ENCODE data around the gene MBTPS2.
"Not testable (repeated sequence)": the region's sequence is repeated elsewhere in the genome, so short reads cannot be mapped to it uniquely, and the experiment has no call there.

MBTPS2 gene

GRCh38 chrX:21847342-21847741, 7.9 kb downstream of the MBTPS2 start:
- Histone ChIP-seq H3K4me1 (ENCODE audit: control insufficient read depth in 5 of 5, insufficient read depth in 5 of 5, low read length in 5 of 5) (no peaks in the 10 kb centered on the region), H3K36me3 (ENCODE audit: control insufficient read depth in 5 of 5, insufficient read depth in 5 of 5, low read length in 5 of 5) (peaks cover 2 to 23% (median 12%) of the 10 kb centered on the region in 5 donors), H3K9ac (ENCODE audit: low read length in 5 of 5) (no peak overlapping the region), H3K27me3 (ENCODE audit: control insufficient read depth in 5 of 5, insufficient read depth in 4 of 5, low read length in 5 of 5) (no peaks in the 10 kb centered on the region), H3K4me3 (ENCODE audit: low read depth in 1 of 5, low read length in 5 of 5) (no peak overlapping the region), H3K9me3 (ENCODE audit: control insufficient read depth in 5 of 5, low read length in 5 of 5) (no peaks in the 10 kb centered on the region), H3K27ac (ENCODE audit: low read depth, low read length) (no peak overlapping the region)

- no peak overlapping the region for H3K4me3 ChIP-seq (ENCODE audit: low read depth in 1 of 5, low read length in 5 of 5)
- no peak overlapping the region for H3K27ac ChIP-seq (ENCODE audit: low read depth, low read length)
- H3K36me3 ChIP-seq (ENCODE audit: control insufficient read depth in 5 of 5, insufficient read depth in 5 of 5, low read length in 5 of 5), result peaks cover 15 to 23% (median 18%) of the 10 kb centered on the region in 5 donors
- H3K9me3 ChIP-seq (ENCODE audit: control insufficient read depth in 5 of 5, low read length in 5 of 5), result peaks cover 0 to 6% (median 2%) of the 10 kb centered on the region in 5 donors
- H3K27me3 ChIP-seq (ENCODE audit: control insufficient read depth in 5 of 5, insufficient read depth in 4 of 5, low read length in 5 of 5), result no peaks in the 10 kb centered on the region
- no peaks in the 10 kb centered on the region for H3K4me1 ChIP-seq (ENCODE audit: control insufficient read depth in 5 of 5, insufficient read depth in 5 of 5, low read length in 5 of 5)
- H3K9ac ChIP-seq (ENCODE audit: low read length in 5 of 5), result no peak overlapping the region
These were observed 14.2 kb downstream of the MBTPS2 start for GRCh38 chrX:21853578-21853977.

GRCh38 chrX:21855937-21856415, 16.6 kb downstream of the MBTPS2 start, which contains the start of gene YY2:
TSS of gene YY2 (plus strand) at chrX:21855987. CDS start at chrX:21856485, 498 bp downstream.
- Histone ChIP-seq H3K4me3 (ENCODE audit: low read depth in 1 of 5, low read length in 5 of 5) (no peak within 1 kb of the TSS), H3K36me3 (ENCODE audit: control insufficient read depth in 5 of 5, insufficient read depth in 5 of 5, low read length in 5 of 5) (peaks cover 15 to 23% (median 18%) of the 10 kb centered on the region in 5 donors), H3K4me1 (ENCODE audit: control insufficient read depth in 5 of 5, insufficient read depth in 5 of 5, low read length in 5 of 5) (no peaks in the 10 kb centered on the region), H3K9me3 (ENCODE audit: control insufficient read depth in 5 of 5, low read length in 5 of 5) (peaks cover 0 to 6% (median 2%) of the 10 kb centered on the region in 5 donors), H3K9ac (ENCODE audit: low read length in 5 of 5) (no peak within 1 kb of the TSS), H3K27ac (ENCODE audit: low read depth, low read length) (no peak within 1 kb of the TSS), H3K27me3 (ENCODE audit: control insufficient read depth in 5 of 5, insufficient read depth in 4 of 5, low read length in 5 of 5) (no peaks in the 10 kb centered on the region)

- Histone ChIP-seq H3K27me3 (ENCODE audit: control insufficient read depth in 5 of 5, insufficient read depth in 4 of 5, low read length in 5 of 5) (no peaks in the 10 kb centered on the region), H3K9ac (ENCODE audit: low read length in 5 of 5) (no peak overlapping the region), H3K4me1 (ENCODE audit: control insufficient read depth in 5 of 5, insufficient read depth in 5 of 5, low read length in 5 of 5) (no peaks in the 10 kb centered on the region), H3K27ac (ENCODE audit: low read depth, low read length) (no peak overlapping the region), H3K4me3 (ENCODE audit: low read depth in 1 of 5, low read length in 5 of 5) (no peak overlapping the region), H3K9me3 (ENCODE audit: control insufficient read depth in 5 of 5, low read length in 5 of 5) (peaks cover 0 to 6% (median 2%) of the 10 kb centered on the region in 5 donors), H3K36me3 (ENCODE audit: control insufficient read depth in 5 of 5, insufficient read depth in 5 of 5, low read length in 5 of 5) (peaks cover 15 to 21% (median 18%) of the 10 kb centered on the region in 5 donors)
These were observed 17.1 kb downstream of the MBTPS2 start for GRCh38 chrX:21856504-21856903.

- Histone ChIP-seq H3K9me3 (ENCODE audit: control insufficient read depth in 5 of 5, low read length in 5 of 5) (no peaks in the 10 kb centered on the region), H3K27ac (ENCODE audit: low read depth, low read length) (no peak overlapping the region), H3K27me3 (ENCODE audit: control insufficient read depth in 5 of 5, insufficient read depth in 4 of 5, low read length in 5 of 5) (no peaks in the 10 kb centered on the region), H3K36me3 (ENCODE audit: control insufficient read depth in 5 of 5, insufficient read depth in 5 of 5, low read length in 5 of 5) (no peaks in the 10 kb centered on the region), H3K4me1 (ENCODE audit: control insufficient read depth in 5 of 5, insufficient read depth in 5 of 5, low read length in 5 of 5) (no peaks in the 10 kb centered on the region), H3K4me3 (ENCODE audit: low read depth in 1 of 5, low read length in 5 of 5) (no peak overlapping the region), H3K9ac (ENCODE audit: low read length in 5 of 5) (no peak overlapping the region)
These were observed 23.8 kb downstream of the MBTPS2 start for GRCh38 chrX:21863241-21863640.

GRCh38 chrX:21865436-21865835, 26.0 kb downstream of the MBTPS2 start:
- Histone ChIP-seq H3K9ac (ENCODE audit: low read length in 5 of 5) (no peak overlapping the region), H3K4me3 (ENCODE audit: low read depth in 1 of 5, low read length in 5 of 5) (no peak overlapping the region), H3K9me3 (ENCODE audit: control insufficient read depth in 5 of 5, low read length in 5 of 5) (no peaks in the 10 kb centered on the region), H3K27me3 (ENCODE audit: control insufficient read depth in 5 of 5, insufficient read depth in 4 of 5, low read length in 5 of 5) (peaks cover 0 to 2% (median 0%) of the 10 kb centered on the region in 5 donors), H3K27ac (ENCODE audit: low read depth, low read length) (no peak overlapping the region), H3K4me1 (ENCODE audit: control insufficient read depth in 5 of 5, insufficient read depth in 5 of 5, low read length in 5 of 5) (no peaks in the 10 kb centered on the region), H3K36me3 (ENCODE audit: control insufficient read depth in 5 of 5, insufficient read depth in 5 of 5, low read length in 5 of 5) (no peaks in the 10 kb centered on the region)

- no peak overlapping the region for H3K27ac ChIP-seq (ENCODE audit: low read depth, low read length)
- no peak overlapping the region for H3K4me3 ChIP-seq (ENCODE audit: low read depth in 1 of 5, low read length in 5 of 5)
- H3K9ac ChIP-seq (ENCODE audit: low read length in 5 of 5), result no peak overlapping the region
- H3K27me3 ChIP-seq (ENCODE audit: control insufficient read depth in 5 of 5, insufficient read depth in 4 of 5, low read length in 5 of 5), result peaks cover 0 to 2% (median 0%) of the 10 kb centered on the region in 5 donors
- H3K36me3 ChIP-seq (ENCODE audit: control insufficient read depth in 5 of 5, insufficient read depth in 5 of 5, low read length in 5 of 5), result no peaks in the 10 kb centered on the region
- H3K4me1 ChIP-seq (ENCODE audit: control insufficient read depth in 5 of 5, insufficient read depth in 5 of 5, low read length in 5 of 5), result no peaks in the 10 kb centered on the region
- H3K9me3 ChIP-seq (ENCODE audit: control insufficient read depth in 5 of 5, low read length in 5 of 5), result no peaks in the 10 kb centered on the region
These were observed 31.1 kb downstream of the MBTPS2 start for GRCh38 chrX:21870494-21870893.

- Histone ChIP-seq H3K27ac (ENCODE audit: low read depth, low read length) (no peak overlapping the region), H3K4me3 (ENCODE audit: low read depth in 1 of 5, low read length in 5 of 5) (no peak overlapping the region), H3K36me3 (ENCODE audit: control insufficient read depth in 5 of 5, insufficient read depth in 5 of 5, low read length in 5 of 5) (no peaks in the 10 kb centered on the region), H3K4me1 (ENCODE audit: control insufficient read depth in 5 of 5, insufficient read depth in 5 of 5, low read length in 5 of 5) (no peaks in the 10 kb centered on the region), H3K9me3 (ENCODE audit: control insufficient read depth in 5 of 5, low read length in 5 of 5) (no peaks in the 10 kb centered on the region), H3K27me3 (ENCODE audit: control insufficient read depth in 5 of 5, insufficient read depth in 4 of 5, low read length in 5 of 5) (peaks cover 0 to 4% (median 0%) of the 10 kb centered on the region in 5 donors), H3K9ac (ENCODE audit: low read length in 5 of 5) (no peak overlapping the region)
These were observed 33.8 kb downstream of the MBTPS2 start for GRCh38 chrX:21873063-21873775.

GRCh38 chrX:21874182-21874581, 34.8 kb downstream of the MBTPS2 start:
- not testable (repeated sequence) for H3K27me3 ChIP-seq (ENCODE audit: control insufficient read depth in 5 of 5, insufficient read depth in 4 of 5, low read length in 5 of 5); H3K36me3 ChIP-seq (ENCODE audit: control insufficient read depth in 5 of 5, insufficient read depth in 5 of 5, low read length in 5 of 5); H3K4me3 ChIP-seq (ENCODE audit: low read depth in 1 of 5, low read length in 5 of 5); H3K4me1 ChIP-seq (ENCODE audit: control insufficient read depth in 5 of 5, insufficient read depth in 5 of 5, low read length in 5 of 5); H3K27ac ChIP-seq (ENCODE audit: low read depth, low read length); H3K9me3 ChIP-seq (ENCODE audit: control insufficient read depth in 5 of 5, low read length in 5 of 5); H3K9ac ChIP-seq (ENCODE audit: low read length in 5 of 5)

- Histone ChIP-seq H3K36me3 (ENCODE audit: control insufficient read depth in 5 of 5, insufficient read depth in 5 of 5, low read length in 5 of 5) (peaks cover 0 to 7% (median 3%) of the 10 kb centered on the region in 5 donors), H3K27ac (ENCODE audit: low read depth, low read length) (no peak overlapping the region), H3K4me3 (ENCODE audit: low read depth in 1 of 5, low read length in 5 of 5) (no peak overlapping the region)
These were observed 35.6 kb downstream of the MBTPS2 start for GRCh38 chrX:21875013-21875412.

More at GRCh38 chrX:21875013-21875412, 35.6 kb downstream of the MBTPS2 start:
- Histone ChIP-seq H3K27me3 (ENCODE audit: control insufficient read depth in 5 of 5, insufficient read depth in 4 of 5, low read length in 5 of 5) (peaks cover 0 to 4% (median 0%) of the 10 kb centered on the region in 5 donors), H3K9me3 (ENCODE audit: control insufficient read depth in 5 of 5, low read length in 5 of 5) (no peaks in the 10 kb centered on the region), H3K9ac (ENCODE audit: low read length in 5 of 5) (no peak overlapping the region), H3K4me1 (ENCODE audit: control insufficient read depth in 5 of 5, insufficient read depth in 5 of 5, low read length in 5 of 5) (no peaks in the 10 kb centered on the region)

Data from subcutaneous abdominal adipose tissue (tissue), 5 donors.